SK-N-SH treated with all-trans-retinoic acid at 6 μM for 48 hours (cell line): Measurements from ENCODE around the gene SCAMP3.
"Not testable (repeated sequence)": the region's sequence is repeated elsewhere in the genome, so short reads cannot be mapped to it uniquely, and the experiment has no call there.

ENCODE experiments used
- ARNTL ChIP-seq: fragments of 450-650 bp; formaldehyde crosslinking; IDR thresholded peaks from 2 replicates; pipeline ENCODE4 v1.5.0; 2020; ENCODE audit warnings: low read depth, mild to moderate bottlenecking, moderate library complexity, borderline replicate concordance
- BACH2 ChIP-seq: fragments of 250-450 bp; sonication (Bioruptor Pico); IDR thresholded peaks from 2 replicates; pipeline ENCODE4 v1.9.0; 2021; ENCODE audit warnings: mild to moderate bottlenecking, borderline replicate concordance
- CREB5 ChIP-seq: fragments of 250-450 bp; sonication (Bioruptor Pico); IDR thresholded peaks from 2 replicates; pipeline ENCODE4 v1.5.1; 2020; ENCODE audit warnings: low read depth, mild to moderate bottlenecking, moderate library complexity
- CSDC2 ChIP-seq: fragments of 250-450 bp; sonication (Bioruptor Pico); IDR thresholded peaks from 2 replicates; pipeline ENCODE4 v1.5.0; 2020; ENCODE audit warnings: mild to moderate bottlenecking, moderate library complexity
- GLIS3 ChIP-seq: fragments of 250-450 bp; sonication (Bioruptor Pico); IDR thresholded peaks from 2 replicates; pipeline ENCODE4 v1.5.0; 2020; ENCODE audit warnings: mild to moderate bottlenecking, moderate library complexity
- OSR1 ChIP-seq: fragments of 250-450 bp; sonication (Bioruptor Pico); IDR thresholded peaks from 2 replicates; pipeline ENCODE4 v1.8.0; 2022; ENCODE audit warnings: moderate library complexity, mild to moderate bottlenecking, inconsistent platforms
- PATZ1 ChIP-seq: fragments of 250-450 bp; sonication (Bioruptor Pico); IDR thresholded peaks from 2 replicates; pipeline ENCODE4 v1.8.0; 2020; ENCODE audit warnings: mild to moderate bottlenecking, moderate library complexity, borderline replicate concordance
- POU6F1 ChIP-seq: fragments of 250-450 bp; sonication (Bioruptor Pico); IDR thresholded peaks from 2 replicates; pipeline ENCODE4 v1.8.0; 2021; ENCODE audit warnings: low read depth, mild to moderate bottlenecking, moderate library complexity, borderline replicate concordance
- PPARA ChIP-seq: fragments of 250-450 bp; sonication (Bioruptor Pico); IDR thresholded peaks from 2 replicates; pipeline ENCODE4 v1.5.0; 2020; ENCODE audit warnings: mild to moderate bottlenecking, borderline replicate concordance
- RARB ChIP-seq: fragments of 250-450 bp; sonication (Bioruptor Pico); IDR thresholded peaks from 2 replicates; pipeline ENCODE4 v1.8.0; 2021; ENCODE audit warnings: mild to moderate bottlenecking, moderate library complexity
- ZC3H10 ChIP-seq: fragments of 250-450 bp; sonication (Bioruptor Pico); IDR thresholded peaks from 2 replicates; pipeline ENCODE4 v1.5.1; 2021; ENCODE audit warnings: mild to moderate bottlenecking, moderate library complexity
- ZFP30 ChIP-seq: fragments of 450-650 bp; formaldehyde crosslinking; IDR thresholded peaks from 2 replicates; pipeline ENCODE4 v1.5.0; 2022; ENCODE audit warnings: mild to moderate bottlenecking, moderate library complexity

GRCh38 chr1:155231302-155231701, 30.9 kb downstream of the SCAMP3 start:
- not testable (repeated sequence) for TF ChIP-seq RARB; CREB5; POU6F1 (CRISPR knock-in tag); ARNTL; PATZ1 (CRISPR knock-in tag); BACH2 (CRISPR knock-in tag); GLIS3 (CRISPR knock-in tag); OSR1 (CRISPR knock-in tag); PPARA (CRISPR knock-in tag); CSDC2; ZC3H10 (CRISPR knock-in tag); ZFP30 (CRISPR knock-in tag)
